RWPE1 (cell line): ENCODE data around the gene NET1.
"Not testable (repeated sequence)": the region's sequence is repeated elsewhere in the genome, so short reads cannot be mapped to it uniquely, and the experiment has no call there.

Experiments used
- CTCF ChIA-PET: fragments of 350-600 bp; sonication (Branson Sonifier 250); formaldehyde crosslinking; extraction: SDS; loops from one replicate; lab custom pipeline; 2021; lab: Yijun Ruan, JAX
- POLR2A ChIA-PET: fragments of 400-600 bp; formaldehyde crosslinking; extraction: SDS; loops from one replicate; lab custom pipeline; 2020; ENCODE audit warnings: antibody characterized with exemption; ENCODE audit not compliant: low non-redundant PET; lab: Yijun Ruan, JAX
- DNase-seq: peaks from one replicate; pipeline ENCODE4 v3.0.0; 2012; ENCODE audit warnings: low spot score
- H3K27ac ChIP-seq: fragments of 450-650 bp; 2 replicates; pipeline ENCODE4 v1.5.1; 2017
- CTCF ChIP-seq: fragments of 450-650 bp; conservative IDR thresholded peaks from 2 replicates; pipeline ENCODE4 v1.5.1; 2017; ENCODE audit warnings: low read depth, mild to moderate bottlenecking

Gene NET1

GRCh38 chr10:5396556-5397300 lies 15.6 kb upstream of the NET1 start:
- ChIA-PET CTCF (interaction anchor here (0.7 kb wide), 1 partner anchor 235 kb away, joined by 3 read pairs; no protein-coding TSS in a partner anchor), POLR2A (no interaction called here)
- no peak for TF ChIP-seq CTCF
- no peak overlapping the region for H3K27ac ChIP-seq
- DNase-seq: no peak

- CTCF ChIA-PET: no interaction called here
- TF ChIP-seq CTCF: no peak
- POLR2A ChIA-PET: no interaction called here
- no peak overlapping the region for H3K27ac ChIP-seq
- no peak for DNase-seq
Measured at GRCh38 chr10:5399332-5399731, 13.0 kb upstream of the NET1 start.

- DNase-seq: no peak
- ChIA-PET POLR2A (no interaction called here), CTCF (interaction anchor here (0.5 to 1.0 kb wide), 2 partner anchors 551 to 593 kb away, joined by 3 to 5 read pairs; no protein-coding TSS in a partner anchor)
- H3K27ac ChIP-seq: no peak overlapping the region
- TF ChIP-seq CTCF: no peak
Measured at GRCh38 chr10:5400468-5401240, 11.7 kb upstream of the NET1 start.

- POLR2A ChIA-PET: no interaction called here
- no peak overlapping the region for H3K27ac ChIP-seq
- no peak for DNase-seq
- TF ChIP-seq CTCF: no peak
- CTCF ChIA-PET: interaction anchor here (0.6 kb wide), 1 partner anchor 387 kb away, joined by 3 read pairs; no protein-coding TSS in a partner anchor
Measured at GRCh38 chr10:5402798-5403197, 9.6 kb upstream of the NET1 start.

- CTCF ChIA-PET: no interaction called here
- peak; percentile 40 for DNase-seq
- TF ChIP-seq CTCF: no peak
- no peak within 1 kb of the TSS for H3K27ac ChIP-seq
- POLR2A ChIA-PET: no interaction called here
Measured at GRCh38 chr10:5404208-5405041, 7.9 kb upstream of the NET1 start, which contains the start of gene TUBAL3. Gene TUBAL3 (minus strand): TSS chr10:5404828. CDS start chr10:5404792, 36 bp downstream.

- POLR2A ChIA-PET: no interaction called here
- CTCF ChIA-PET: no interaction called here
- H3K27ac ChIP-seq: no peak overlapping the region
- no peak for TF ChIP-seq CTCF
- DNase-seq: no peak
Measured at GRCh38 chr10:5406918-5407317, 5.4 kb upstream of the NET1 start.

- CTCF ChIA-PET: interaction anchor here (0.6 to 1.1 kb wide), 2 partner anchors 43 to 561 kb away, joined by 3 to 6 read pairs; no protein-coding TSS in a partner anchor
- POLR2A ChIA-PET, DNase-seq, H3K27ac ChIP-seq: not testable (repeated sequence)
Measured at GRCh38 chr10:5410787-5411186, 1.6 kb upstream of the NET1 start.
